Posterior cingulate gyrus (tissue), 11 donors: ENCODE results near the gene GNAQ.
"Not testable (repeated sequence)": the region's sequence is repeated elsewhere in the genome, so short reads cannot be mapped to it uniquely, and the experiment has no call there.

Experiments used
- DNase-seq, 10 donors: peaks; one replicate each; pipeline versions ENCODE4 v3.0.0 to v3.0.0-alpha.2; 2020 to 2021; ENCODE audit warnings: mixed read lengths in 3 of 10
- intact Hi-C: fragments of 100-400 bp; cut with DNase I; formaldehyde crosslinking; loops from one replicate; pipeline ENCODE4 v1.15.1; 2023

GNAQ gene

GRCh38 chr9:77725820-77726219 lies 305.8 kb downstream of the GNAQ start:
- DNase-seq, result no peak
- intact Hi-C loops, result no loop called here

- intact Hi-C loops, result no loop called here
- DNase-seq, result no peak
Observed at GRCh38 chr9:77725046-77725694, 306.4 kb downstream of the GNAQ start.

GRCh38 chr9:77721156-77721555 lies 310.5 kb downstream of the GNAQ start:
- intact Hi-C loops, DNase-seq: not testable (repeated sequence)

GRCh38 chr9:77719321-77719720 lies 312.3 kb downstream of the GNAQ start:
- intact Hi-C loops, result no loop called here
- no peak for DNase-seq

- intact Hi-C loops, DNase-seq: not testable (repeated sequence)
Observed at GRCh38 chr9:77718298-77718640, 313.3 kb downstream of the GNAQ start.

- intact Hi-C loops, DNase-seq: not testable (repeated sequence)
Observed at GRCh38 chr9:77717608-77718297, 313.9 kb downstream of the GNAQ start.

DNA sequence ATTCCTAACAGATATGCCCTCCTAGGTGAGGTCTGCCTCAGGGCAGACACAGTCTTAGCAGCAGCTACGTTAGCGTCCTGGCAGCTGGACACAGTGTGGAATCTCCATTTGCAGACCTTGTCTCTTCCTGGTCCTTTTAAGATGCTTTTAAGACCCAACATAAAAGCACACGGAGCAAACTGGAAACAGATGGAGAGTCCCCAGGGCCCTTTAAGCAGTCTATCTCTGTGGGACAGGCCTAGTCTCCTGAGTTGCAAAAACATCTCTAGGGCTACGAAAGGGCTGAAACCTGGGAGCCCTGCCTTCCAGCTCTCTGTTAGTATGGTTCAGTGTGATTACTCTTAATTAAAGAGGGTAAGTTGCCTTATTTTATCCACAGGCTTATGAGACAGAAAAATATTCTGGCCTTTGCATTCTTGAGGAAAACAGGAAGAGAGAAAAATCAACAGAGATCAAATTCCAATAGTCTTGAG lies 317.5 kb downstream of the GNAQ start:
- intact Hi-C loops, result no loop called here
- no peak for DNase-seq

DNA sequence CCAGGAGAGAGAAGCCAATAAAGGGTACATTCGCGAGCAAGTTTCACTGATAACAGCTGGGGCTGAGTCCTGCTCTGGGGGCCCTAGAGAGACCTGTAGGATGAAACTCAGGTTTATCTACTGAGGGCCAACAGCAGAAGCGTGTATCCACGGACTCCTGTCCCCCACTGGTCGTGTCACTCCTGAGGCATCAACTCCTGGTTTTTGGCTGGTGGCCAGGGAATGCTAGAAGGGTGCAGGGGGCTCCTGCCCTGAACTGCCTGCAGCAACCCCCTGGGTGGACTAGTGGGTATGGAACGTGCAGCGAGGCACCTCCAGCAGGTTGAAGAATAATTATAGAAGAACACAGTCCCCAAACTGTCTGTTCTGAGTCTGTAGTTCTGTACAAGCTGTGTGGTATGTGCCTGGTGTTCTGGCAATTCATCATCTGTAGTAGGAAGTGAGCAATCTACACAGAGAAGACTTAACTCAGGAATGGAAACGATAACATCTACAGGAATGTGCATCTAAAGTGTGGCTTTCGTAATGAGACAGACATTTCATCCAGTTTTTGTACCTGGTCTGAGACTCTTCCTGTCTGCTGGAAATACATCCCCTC lies 319.0 kb downstream of the GNAQ start:
- no peak for DNase-seq
- intact Hi-C loops, result no loop called here

GRCh38 chr9:77710965-77711648 lies 320.5 kb downstream of the GNAQ start:
- intact Hi-C loops, result no loop called here

DNA sequence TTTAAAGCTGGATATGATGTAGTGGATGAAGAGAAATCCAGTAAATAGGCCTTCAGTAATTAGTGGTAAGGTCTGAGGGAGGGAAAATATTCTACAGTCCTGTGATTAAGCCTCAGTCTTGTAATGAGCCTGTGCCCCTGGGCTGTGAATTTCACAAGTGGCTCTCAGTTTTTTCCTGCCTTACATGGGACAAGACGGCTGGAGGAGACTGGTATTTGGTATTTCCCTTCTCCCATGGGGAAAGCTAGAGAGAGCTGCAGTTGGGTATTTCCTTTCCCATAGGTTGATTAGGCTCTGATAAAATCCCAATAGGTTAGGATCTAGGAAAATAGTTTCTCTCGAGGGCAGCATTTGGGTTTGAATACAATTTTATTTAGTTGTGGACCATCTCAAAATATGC lies 321.3 kb downstream of the GNAQ start:
- intact Hi-C loops, result no loop called here
- no peak for DNase-seq

More at GRCh38 chr9:77710965-77711648, 320.5 kb downstream of the GNAQ start:
- no peak for DNase-seq

GRCh38 chr9:77708064-77708815 lies 323.4 kb downstream of the GNAQ start:
- no peak for DNase-seq
- intact Hi-C loops, result no loop called here

GRCh38 chr9:77707383-77708063 lies 324.1 kb downstream of the GNAQ start:
- intact Hi-C loops, result no loop called here
- no peak for DNase-seq

GRCh38 chr9:77705636-77706035 lies 326.0 kb downstream of the GNAQ start:
- DNase-seq, result no peak
- intact Hi-C loops, result no loop called here

- DNase-seq, result peak in 1 of 10 donors; percentile 59
- intact Hi-C loops, result not testable (repeated sequence)
Observed at GRCh38 chr9:77702521-77703390, 328.9 kb downstream of the GNAQ start.

DNA sequence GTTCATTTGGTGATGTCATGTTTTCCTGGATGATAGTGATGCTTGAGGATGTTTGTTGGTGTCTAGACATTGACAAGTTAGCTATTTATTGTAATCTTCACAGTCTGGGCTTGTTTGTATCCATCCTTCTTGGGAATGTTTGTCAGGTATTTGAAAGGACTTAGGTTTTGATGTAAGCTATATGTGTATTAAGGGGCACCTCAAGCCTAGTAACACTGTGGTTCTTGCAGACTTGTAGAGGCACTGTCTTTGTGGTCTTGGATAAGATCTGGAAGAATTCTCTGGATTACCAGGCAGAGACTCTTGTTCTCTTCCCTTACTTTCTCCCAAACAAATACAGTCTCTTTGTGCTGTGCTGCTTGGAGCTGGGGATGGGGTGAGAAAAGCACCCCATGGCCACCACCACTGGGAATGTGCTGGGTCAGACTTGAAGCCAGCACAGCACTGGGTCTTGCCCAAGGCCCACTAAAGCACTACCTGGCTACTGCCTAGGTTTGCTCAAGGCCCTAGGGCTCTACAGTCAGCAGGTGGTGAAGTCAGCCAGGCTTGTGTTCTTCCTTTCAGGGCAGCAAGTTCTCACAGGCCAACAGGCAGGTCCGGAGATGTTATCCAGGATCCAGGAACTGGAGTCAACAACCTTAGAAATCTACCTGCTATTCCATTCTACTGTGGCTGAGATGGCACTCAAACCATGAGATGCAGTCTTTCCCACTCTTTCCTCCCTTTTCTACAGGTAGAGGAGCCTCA lies 334.2 kb downstream of the GNAQ start:
- intact Hi-C loops, result no loop called here
- no peak for DNase-seq

DNA sequence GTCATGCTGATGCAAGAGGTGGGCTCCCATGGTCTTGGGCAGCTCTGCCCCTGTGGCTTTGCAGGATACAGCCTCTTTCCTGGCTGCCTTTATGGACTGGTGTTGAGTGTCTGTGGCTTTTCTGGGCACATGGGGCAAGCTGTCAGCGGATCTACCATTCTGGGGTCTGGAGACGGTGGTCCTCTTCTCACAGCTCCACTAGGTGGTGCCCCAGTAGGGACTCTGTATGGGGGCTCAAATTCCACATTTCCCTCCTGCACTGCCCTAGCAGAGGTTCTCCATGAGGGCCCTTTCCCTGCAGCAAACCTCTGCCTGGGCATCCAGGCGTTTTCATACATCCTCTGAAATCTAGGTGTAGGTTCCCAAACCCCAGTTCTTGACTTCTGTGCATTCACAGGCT lies 340.9 kb downstream of the GNAQ start:
- intact Hi-C loops, DNase-seq: not testable (repeated sequence)

DNA sequence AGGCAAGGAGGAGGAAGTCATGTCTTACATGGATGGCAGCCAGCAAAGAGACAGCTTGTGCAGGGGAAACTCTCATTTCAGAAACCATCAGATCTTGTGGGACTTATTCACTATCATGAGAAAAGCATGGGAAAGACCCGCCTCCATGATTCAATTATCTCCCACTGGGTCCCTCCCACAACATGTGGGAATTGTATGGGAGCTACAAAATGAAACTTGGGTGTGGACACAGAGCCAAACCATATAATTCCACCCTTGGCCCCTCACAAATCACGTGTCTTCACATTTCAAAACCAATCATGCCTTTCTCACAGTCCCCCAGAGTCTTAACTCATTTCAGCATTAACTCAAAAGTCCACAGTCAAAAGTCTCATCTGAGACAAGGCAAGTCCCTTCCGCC lies 341.5 kb downstream of the GNAQ start:
- DNase-seq, intact Hi-C loops: not testable (repeated sequence)

DNA sequence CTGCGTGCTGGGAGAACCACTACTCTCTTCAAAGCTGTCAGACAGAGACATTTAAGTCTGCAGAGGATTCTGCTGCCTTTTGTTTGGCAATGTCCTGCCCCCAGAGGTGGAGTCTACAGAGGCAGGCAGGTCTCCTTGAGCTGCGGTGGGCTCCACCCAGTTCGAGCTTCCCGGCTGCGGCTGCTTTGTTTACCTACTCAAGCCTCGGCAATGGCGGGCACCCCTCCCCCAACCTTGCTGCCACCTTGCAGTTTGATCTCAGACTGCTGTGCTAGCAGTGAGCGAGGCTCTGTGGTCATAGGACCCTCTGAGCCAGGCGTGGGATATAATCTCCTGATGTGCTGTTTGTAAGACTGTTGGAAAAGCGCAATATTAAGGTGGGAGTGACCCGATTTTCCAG lies 343.9 kb downstream of the GNAQ start:
- intact Hi-C loops, DNase-seq: not testable (repeated sequence)
